ENCODE data around the gene HES3.
A peak's percentile ranks its signal among the peaks of the same experiment; 100 is the strongest.

Gene HES3

GRCh38 chr1:6243993-6244392 lies at the start of gene HES3:
HES3 (plus strand) TSS chr1:6244179; CDS start chr1:6244366, 187 bp downstream.
- DNase-seq (ENCODE audit: low read depth, low spot score) = no peak

- no peak for DNase-seq (ENCODE audit: low read depth, low spot score)
These were observed 46.1 kb upstream of the HES3 start for GRCh38 chr1:6197746-6198427.

GRCh38 chr1:6198646-6199297 lies 45.2 kb upstream of the HES3 start:
- no peak for DNase-seq (ENCODE audit: low read depth, low spot score)

- peak; percentile 92 for DNase-seq (ENCODE audit: low read depth, low spot score)
These were observed 44.4 kb upstream of the HES3 start, which contains the start of gene RPL22 for GRCh38 chr1:6199298-6200187. RPL22 (minus strand) TSS chr1:6199595; CDS start chr1:6199573, 22 bp downstream.

- no peak for DNase-seq (ENCODE audit: low read depth, low spot score)
These were observed 43.7 kb upstream of the HES3 start for GRCh38 chr1:6200188-6200809.

GRCh38 chr1:6202256-6202655 lies 41.7 kb upstream of the HES3 start:
- DNase-seq (ENCODE audit: low read depth, low spot score) = no peak

GRCh38 chr1:6205849-6206519 lies 38.0 kb upstream of the HES3 start, which contains the start of gene RNF207:
RNF207 (plus strand) TSS chr1:6206119; CDS start chr1:6206536, 417 bp downstream.
- DNase-seq (ENCODE audit: low read depth, low spot score) = no peak

- DNase-seq (ENCODE audit: low read depth, low spot score) = no peak
These were observed 37.5 kb upstream of the HES3 start for GRCh38 chr1:6206520-6206855.

GRCh38 chr1:6207075-6207885 lies 36.7 kb upstream of the HES3 start:
- DNase-seq (ENCODE audit: low read depth, low spot score) = no peak

GRCh38 chr1:6207921-6208320 lies 36.1 kb upstream of the HES3 start:
- DNase-seq (ENCODE audit: low read depth, low spot score) = no peak

- no peak for DNase-seq (ENCODE audit: low read depth, low spot score)
These were observed 35.0 kb upstream of the HES3 start for GRCh38 chr1:6208723-6209660.

- DNase-seq (ENCODE audit: low read depth, low spot score) = no peak
These were observed 34.1 kb upstream of the HES3 start for GRCh38 chr1:6209661-6210580.

- no peak for DNase-seq (ENCODE audit: low read depth, low spot score)
These were observed 33.2 kb upstream of the HES3 start for GRCh38 chr1:6210591-6211355.

GRCh38 chr1:6211731-6212130 lies 32.2 kb upstream of the HES3 start:
- DNase-seq (ENCODE audit: low read depth, low spot score) = no peak

- DNase-seq (ENCODE audit: low read depth, low spot score) = no peak
These were observed 31.6 kb upstream of the HES3 start for GRCh38 chr1:6212193-6212959.

GRCh38 chr1:6218375-6219164 lies 25.4 kb upstream of the HES3 start:
- no peak for DNase-seq (ENCODE audit: low read depth, low spot score)
